GM12878 (cell line): ENCODE data around the gene CKLF. TPM values are rescaled to one million over a fixed set of nuclear protein-coding genes. Genes with fewer than 3 reads are reported as not detected.

Experiments used
- ATAC-seq: fragments of 200-7000 bp; cut with Tn5 transposase; 3 replicates; pipeline ENCODE4 v1.9.1; 2020; ENCODE audit warnings: mild to moderate bottlenecking, moderate library complexity
- BruUV-seq: library from RNA; stranded (reverse); fragments of 400-500 nt; replicated peaks from 2 replicates; lab custom pipeline; 2021; lab: Mats Ljungman, UMichigan
- CTCF ChIA-PET: fragments of 300-600 bp; sonication (Branson Sonifier 250); formaldehyde crosslinking; extraction: SDS; loops from one replicate; lab custom pipeline; 2021; ENCODE audit warnings: inconsistent platforms; lab: Yijun Ruan, JAX
- POLR2A ChIA-PET: fragments of 350-600 bp; formaldehyde crosslinking; extraction: SDS; loops from one replicate; lab custom pipeline; 2021; ENCODE audit warnings: inconsistent platforms; lab: Charles Lee
- RAD21 ChIA-PET: fragments of 300-600 bp; sonication (Branson Sonifier 250); formaldehyde crosslinking; loops from one replicate; lab custom pipeline; 2023; ENCODE audit warnings: antibody characterized with exemption; ENCODE audit not compliant: unreplicated experiment; lab: Charles Lee
- SMC1A ChIA-PET: fragments of 300-600 bp; sonication (Branson Sonifier 250); formaldehyde crosslinking; loops from one replicate; lab custom pipeline; 2023; ENCODE audit not compliant: unreplicated experiment, uncharacterized antibody; lab: Charles Lee
- DNase-seq: peaks from one replicate; pipeline ENCODE4 v3.0.0-alpha.2; 2011; ENCODE audit warnings: low read depth, low spot score
- FAIRE-seq: peaks from 3 replicates; lab custom pipeline; 2011; peaks lifted over from hg19 to GRCh38; lab: Jason Lieb, UNC
- H2AFZ ChIP-seq: 2 replicates; pipeline ENCODE4 v1.6.0; 2011; ENCODE audit warnings: low read depth, low read length, control low read depth; ENCODE audit not compliant: control insufficient read depth
- H3K27ac ChIP-seq: 2 replicates; pipeline ENCODE4 v1.5.1; 2011; ENCODE audit warnings: control low read depth; ENCODE audit not compliant: control insufficient read depth, insufficient read depth
- H3K27me3 ChIP-seq, 2 experiments: replicated peaks in 1 of 2; 2 replicates each; pipeline versions ENCODE4 v1.6.0 to v1.6.1; 2011; ENCODE audit warnings: low read length in 1 of 2; ENCODE audit not compliant: control insufficient read depth in 2 of 2, insufficient read depth in 2 of 2
- H3K36me3 ChIP-seq, 2 experiments: 2 replicates each; pipeline ENCODE4 v1.5.1; 2011; ENCODE audit warnings: low read length in 1 of 2; ENCODE audit not compliant: control insufficient read depth in 2 of 2, insufficient read depth in 2 of 2
- H3K4me1 ChIP-seq: 2 replicates; pipeline ENCODE4 v1.6.1; 2011; ENCODE audit warnings: mild to moderate bottlenecking, low read length, moderate library complexity, mixed read lengths; ENCODE audit not compliant: control insufficient read depth, insufficient read depth
- H3K4me2 ChIP-seq: 2 replicates; pipeline ENCODE4 v1.6.0; 2011; ENCODE audit warnings: control low read depth; ENCODE audit not compliant: control insufficient read depth, insufficient read depth
- H3K4me3 ChIP-seq: fragments of 200-600 bp; sonication (generic); 2 replicates; pipeline ENCODE4 v1.5.1; 2016
- H3K79me2 ChIP-seq: 2 replicates; pipeline ENCODE4 v1.6.0; 2011; ENCODE audit warnings: low read length; ENCODE audit not compliant: control insufficient read depth, insufficient read depth
- H3K9ac ChIP-seq: 2 replicates; pipeline ENCODE4 v1.8.0; 2011; ENCODE audit warnings: low read length, control low read depth, mixed read lengths; ENCODE audit not compliant: control insufficient read depth, insufficient read depth
- H3K9me3 ChIP-seq: replicated peaks from 3 replicates; pipeline ENCODE4 v1.5.1; 2011; ENCODE audit warnings: mild to moderate bottlenecking, low read length; ENCODE audit not compliant: control insufficient read depth, insufficient read depth
- H4K20me1 ChIP-seq: 2 replicates; pipeline ENCODE4 v1.6.0; 2011; ENCODE audit not compliant: control insufficient read depth, insufficient read depth
- ATF7 ChIP-seq: fragments of 450-650 bp; IDR thresholded peaks from 2 replicates; pipeline ENCODE4 v1.6.1; 2016; ENCODE audit warnings: low read depth, mild to moderate bottlenecking
- EGR1 ChIP-seq, 2 experiments: IDR thresholded peaks; 1 replicate in 1 of 2; 2 replicates in 1 of 2; pipeline ENCODE4 v1.6.1; 2011 to 2012; ENCODE audit warnings: low read depth in 2 of 2, low read length in 2 of 2, borderline replicate concordance in 1 of 2, mild to moderate bottlenecking in 1 of 2, moderate library complexity in 1 of 2
- JUNB ChIP-seq: IDR thresholded peaks from 2 replicates; pipeline ENCODE4 v1.6.1; 2016; ENCODE audit warnings: antibody characterized with exemption, mild to moderate bottlenecking
- KDM1A ChIP-seq: fragments of 200-600 bp; sonication (generic); IDR thresholded peaks from 2 replicates; pipeline ENCODE4 v1.6.1; 2016; ENCODE audit warnings: borderline replicate concordance
- POLR2AphosphoS5 ChIP-seq: IDR thresholded peaks from 2 replicates; pipeline ENCODE4 v1.6.1; 2011; ENCODE audit warnings: mild to moderate bottlenecking, low read length, inconsistent platforms
- RAD21 ChIP-seq: IDR thresholded peaks from 2 replicates; pipeline ENCODE4 v1.6.1; 2011; ENCODE audit warnings: mild to moderate bottlenecking, low read depth, low read length, moderate library complexity; ENCODE audit not compliant: insufficient read depth
- SIX5 ChIP-seq: IDR thresholded peaks from 2 replicates; pipeline ENCODE4 v1.6.1; 2011; ENCODE audit warnings: mild to moderate bottlenecking, low read depth, low read length, moderate library complexity; ENCODE audit not compliant: severe bottlenecking
- SP1 ChIP-seq: IDR thresholded peaks from one replicate; pipeline ENCODE4 v1.6.1; 2011; ENCODE audit warnings: low read depth, low read length
- STAT3 ChIP-seq: IDR thresholded peaks from 2 replicates; pipeline ENCODE4 v1.6.1; 2011; ENCODE audit warnings: low read depth, low read length, improper control_type of control experiment
- TCF12 ChIP-seq: IDR thresholded peaks from 2 replicates; pipeline ENCODE4 v1.6.1; 2011; ENCODE audit warnings: low read depth, mild to moderate bottlenecking, low read length
- WRNIP1 ChIP-seq: IDR thresholded peaks from 2 replicates; pipeline ENCODE4 v1.6.1; 2011; ENCODE audit warnings: low read depth, low read length, improper control_type of control experiment, borderline replicate concordance
- ZNF217 ChIP-seq: fragments of 450-650 bp; IDR thresholded peaks from 2 replicates; pipeline ENCODE4 v1.6.1; 2017; ENCODE audit warnings: antibody characterized with exemption, mild to moderate bottlenecking
- ZNF274 ChIP-seq: IDR thresholded peaks from one replicate; pipeline ENCODE4 v1.8.0; 2011; ENCODE audit not compliant: insufficient read length, insufficient read depth
- whole genome bisulfite sequencing: methylation state at CpG from one replicate; pipeline ENCODE4 v1.1.6; 2016; ENCODE audit warnings: low lambda C conversion rate; ENCODE audit not compliant: insufficient replicate concordance, insufficient coverage; ENCODE audit errors: missing lambda C conversion rate; 5-methylcytosine and 5-hydroxymethylcytosine counted together
- in situ Hi-C: fragments of 300-500 bp; cut with MboI; formaldehyde crosslinking; loops from 9 replicates; pipeline ENCODE4 v1.14.3; 2018; ENCODE audit warnings: mixed read lengths
- intact Hi-C: fragments of 100-400 bp; cut with micrococcal nuclease; formaldehyde crosslinking; loops from one replicate; pipeline ENCODE4 v1.14.2; 2022; ENCODE audit not compliant: unreplicated experiment
- polyA plus RNA-seq, 11 experiments: library from polyadenylated mRNA; depleted of rRNA in 4 of 11; unstranded in 6 of 11; stranded (reverse) in 5 of 11; fragments of >200 nt; fragmentation: Nextera tagmentation in 4 of 11; fragmentation: Illumina TruSeq in 1 of 11; extraction: Ambion mirVana in 4 of 11; extraction: Trizol in 1 of 11; gene quantifications; 1 replicate in 1 of 11; 2 replicates in 10 of 11; pipeline versions ENCODE4 v1.2.1 to v1.2.3, GENCODE V29; 2011 to 2016; ENCODE audit warnings: inconsistent platforms in 2 of 11, missing spikeins in 2 of 11, low read depth in 1 of 11
- total RNA-seq, 4 experiments: library from RNA; depleted of rRNA in 3 of 4; stranded (reverse); fragments of >200 nt in 3 of 4; fragmentation: Illumina TruSeq in 1 of 4; extraction: Trizol in 1 of 4; gene quantifications; 2 replicates each; pipeline versions ENCODE4 v1.2.1 to v1.2.3, GENCODE V29; 2013 to 2021
- TF ChIP-seq, protein P1 (sequence below): IDR thresholded peaks from 2 replicates; pipeline ENCODE4 v1.6.1; 2012; ENCODE audit warnings: mild to moderate bottlenecking, low read depth, low read length
- TF ChIP-seq, protein P2 (sequence below): IDR thresholded peaks from 2 replicates; pipeline ENCODE4 v1.6.1; 2011; ENCODE audit warnings: low read depth, mild to moderate bottlenecking, low read length, moderate library complexity, borderline replicate concordance; ENCODE audit errors: extremely low read depth
- TF ChIP-seq, protein P3 (sequence below): fragments of 450-650 bp; IDR thresholded peaks from 2 replicates; pipeline ENCODE4 v1.6.1; 2017; ENCODE audit warnings: mild to moderate bottlenecking, low read depth, inconsistent platforms; ENCODE audit not compliant: poor library complexity, severe bottlenecking

CKLF gene
- total and polyA plus RNA-seq, 10 of the 15 experiments (the other 5 are each of a cell fraction or from before 2014, with no cell fraction given), result 40.8 to 193 (median 109) TPM

DNA sequence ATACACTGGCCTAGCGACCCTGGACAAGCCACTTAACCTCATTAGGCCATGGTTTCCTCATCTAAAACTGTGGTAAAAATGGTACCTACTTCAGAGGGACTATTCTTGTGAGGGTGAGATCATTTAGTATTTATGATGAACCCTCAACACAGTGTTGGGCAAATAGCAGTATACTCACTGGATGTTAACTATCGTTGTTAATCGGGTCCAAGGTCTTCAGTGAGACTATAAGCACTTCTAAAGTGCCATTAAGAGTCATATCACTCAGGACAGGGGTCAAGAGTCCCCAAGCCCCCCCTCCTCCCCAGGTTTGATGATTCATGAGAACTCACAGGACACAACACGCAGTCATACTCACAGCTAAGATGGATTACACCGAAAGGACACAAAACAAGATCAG is 13.5 kb upstream of the CKLF start:
- intact Hi-C loops (loop anchor here (2.0 kb wide), 1 partner anchor 14 kb away; no protein-coding TSS in a partner anchor), in situ Hi-C loops (loop anchor here (25.0 kb wide), 1 partner anchor 498 kb away; the partner anchor contains the start of gene CBFB)
- RAD21 ChIA-PET, result interaction anchor here (1.5 to 1.6 kb wide), 4 partner anchors 14 to 24 kb away, joined by 4 to 6 read pairs (median 4); no protein-coding TSS in a partner anchor
- H3K4me1 ChIP-seq, result peaks cover 9% of the 10 kb centered on the region
- no TSS peak for BruUV-seq
- H2AFZ ChIP-seq, result no peak overlapping the region
- no peak overlapping the region for H3K4me2 ChIP-seq
- H3K27me3 ChIP-seq, result peaks cover 0 to 3% of the 10 kb centered on the region in 2 experiments; a peak in 2 of 4 replicates
- H3K79me2 ChIP-seq, result no peaks in the 10 kb centered on the region
- H3K9ac ChIP-seq, result no peak overlapping the region
- POLR2A ChIA-PET, result interaction anchor here (1.9 kb wide), 1 partner anchor 17 kb away, joined by 6 read pairs; no protein-coding TSS in a partner anchor
- H3K4me3 ChIP-seq, result no peak overlapping the region
- H3K36me3 ChIP-seq, result no peaks in the 10 kb centered on the region
- H3K27ac ChIP-seq, result no peak overlapping the region
- SMC1A ChIA-PET, result interaction anchor here (1.2 to 5.3 kb wide), 3 partner anchors 14 to 21 kb away, joined by 5 to 19 read pairs (median 8); no protein-coding TSS in a partner anchor
- DNase-seq (no peak), ATAC-seq (no peak), FAIRE-seq (no peak)
- CTCF ChIA-PET, result interaction anchor here (0.6 to 3.6 kb wide), 5 partner anchors 9 to 17 kb away, joined by 3 to 11 read pairs (median 3); no protein-coding TSS in a partner anchor
- 91% methylated on average over 5 of the region's 5 CpGs for WGBS
- H3K9me3 ChIP-seq, result no peaks in the 10 kb centered on the region
- H4K20me1 ChIP-seq, result no peaks in the 10 kb centered on the region
- no peak for TF ChIP-seq SP1
- TF ChIP-seq SIX5, result no peak
- TF ChIP-seq JUNB, result no peak
- TF ChIP-seq WRNIP1, result no peak
- TF ChIP-seq ZNF274, result no peak
- TF ChIP-seq, protein P1, sequence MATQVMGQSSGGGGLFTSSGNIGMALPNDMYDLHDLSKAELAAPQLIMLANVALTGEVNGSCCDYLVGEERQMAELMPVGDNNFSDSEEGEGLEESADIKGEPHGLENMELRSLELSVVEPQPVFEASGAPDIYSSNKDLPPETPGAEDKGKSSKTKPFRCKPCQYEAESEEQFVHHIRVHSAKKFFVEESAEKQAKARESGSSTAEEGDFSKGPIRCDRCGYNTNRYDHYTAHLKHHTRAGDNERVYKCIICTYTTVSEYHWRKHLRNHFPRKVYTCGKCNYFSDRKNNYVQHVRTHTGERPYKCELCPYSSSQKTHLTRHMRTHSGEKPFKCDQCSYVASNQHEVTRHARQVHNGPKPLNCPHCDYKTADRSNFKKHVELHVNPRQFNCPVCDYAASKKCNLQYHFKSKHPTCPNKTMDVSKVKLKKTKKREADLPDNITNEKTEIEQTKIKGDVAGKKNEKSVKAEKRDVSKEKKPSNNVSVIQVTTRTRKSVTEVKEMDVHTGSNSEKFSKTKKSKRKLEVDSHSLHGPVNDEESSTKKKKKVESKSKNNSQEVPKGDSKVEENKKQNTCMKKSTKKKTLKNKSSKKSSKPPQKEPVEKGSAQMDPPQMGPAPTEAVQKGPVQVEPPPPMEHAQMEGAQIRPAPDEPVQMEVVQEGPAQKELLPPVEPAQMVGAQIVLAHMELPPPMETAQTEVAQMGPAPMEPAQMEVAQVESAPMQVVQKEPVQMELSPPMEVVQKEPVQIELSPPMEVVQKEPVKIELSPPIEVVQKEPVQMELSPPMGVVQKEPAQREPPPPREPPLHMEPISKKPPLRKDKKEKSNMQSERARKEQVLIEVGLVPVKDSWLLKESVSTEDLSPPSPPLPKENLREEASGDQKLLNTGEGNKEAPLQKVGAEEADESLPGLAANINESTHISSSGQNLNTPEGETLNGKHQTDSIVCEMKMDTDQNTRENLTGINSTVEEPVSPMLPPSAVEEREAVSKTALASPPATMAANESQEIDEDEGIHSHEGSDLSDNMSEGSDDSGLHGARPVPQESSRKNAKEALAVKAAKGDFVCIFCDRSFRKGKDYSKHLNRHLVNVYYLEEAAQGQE, result no peak
- TF ChIP-seq ATF7, result no peak
- TF ChIP-seq, protein P2, sequence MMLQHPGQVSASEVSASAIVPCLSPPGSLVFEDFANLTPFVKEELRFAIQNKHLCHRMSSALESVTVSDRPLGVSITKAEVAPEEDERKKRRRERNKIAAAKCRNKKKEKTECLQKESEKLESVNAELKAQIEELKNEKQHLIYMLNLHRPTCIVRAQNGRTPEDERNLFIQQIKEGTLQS, result no peak
- no peak for TF ChIP-seq KDM1A
- no peak for TF ChIP-seq EGR1 (IDR thresholded peaks at IDR 0.05; ENCODE audit: borderline replicate concordance in 1 of 2, low read depth in 2 of 2, low read length in 2 of 2)
- TF ChIP-seq ZNF217, result no peak
- no peak for TF ChIP-seq TCF12
- TF ChIP-seq RAD21, result no peak
- TF ChIP-seq POLR2AphosphoS5, result no peak
- TF ChIP-seq, protein P3, sequence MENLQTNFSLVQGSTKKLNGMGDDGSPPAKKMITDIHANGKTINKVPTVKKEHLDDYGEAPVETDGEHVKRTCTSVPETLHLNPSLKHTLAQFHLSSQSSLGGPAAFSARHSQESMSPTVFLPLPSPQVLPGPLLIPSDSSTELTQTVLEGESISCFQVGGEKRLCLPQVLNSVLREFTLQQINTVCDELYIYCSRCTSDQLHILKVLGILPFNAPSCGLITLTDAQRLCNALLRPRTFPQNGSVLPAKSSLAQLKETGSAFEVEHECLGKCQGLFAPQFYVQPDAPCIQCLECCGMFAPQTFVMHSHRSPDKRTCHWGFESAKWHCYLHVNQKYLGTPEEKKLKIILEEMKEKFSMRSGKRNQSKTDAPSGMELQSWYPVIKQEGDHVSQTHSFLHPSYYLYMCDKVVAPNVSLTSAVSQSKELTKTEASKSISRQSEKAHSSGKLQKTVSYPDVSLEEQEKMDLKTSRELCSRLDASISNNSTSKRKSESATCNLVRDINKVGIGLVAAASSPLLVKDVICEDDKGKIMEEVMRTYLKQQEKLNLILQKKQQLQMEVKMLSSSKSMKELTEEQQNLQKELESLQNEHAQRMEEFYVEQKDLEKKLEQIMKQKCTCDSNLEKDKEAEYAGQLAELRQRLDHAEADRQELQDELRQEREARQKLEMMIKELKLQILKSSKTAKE, result no peak
- no peak for TF ChIP-seq STAT3
